Measurements from ENCODE around the gene PRKCD.

DNA sequence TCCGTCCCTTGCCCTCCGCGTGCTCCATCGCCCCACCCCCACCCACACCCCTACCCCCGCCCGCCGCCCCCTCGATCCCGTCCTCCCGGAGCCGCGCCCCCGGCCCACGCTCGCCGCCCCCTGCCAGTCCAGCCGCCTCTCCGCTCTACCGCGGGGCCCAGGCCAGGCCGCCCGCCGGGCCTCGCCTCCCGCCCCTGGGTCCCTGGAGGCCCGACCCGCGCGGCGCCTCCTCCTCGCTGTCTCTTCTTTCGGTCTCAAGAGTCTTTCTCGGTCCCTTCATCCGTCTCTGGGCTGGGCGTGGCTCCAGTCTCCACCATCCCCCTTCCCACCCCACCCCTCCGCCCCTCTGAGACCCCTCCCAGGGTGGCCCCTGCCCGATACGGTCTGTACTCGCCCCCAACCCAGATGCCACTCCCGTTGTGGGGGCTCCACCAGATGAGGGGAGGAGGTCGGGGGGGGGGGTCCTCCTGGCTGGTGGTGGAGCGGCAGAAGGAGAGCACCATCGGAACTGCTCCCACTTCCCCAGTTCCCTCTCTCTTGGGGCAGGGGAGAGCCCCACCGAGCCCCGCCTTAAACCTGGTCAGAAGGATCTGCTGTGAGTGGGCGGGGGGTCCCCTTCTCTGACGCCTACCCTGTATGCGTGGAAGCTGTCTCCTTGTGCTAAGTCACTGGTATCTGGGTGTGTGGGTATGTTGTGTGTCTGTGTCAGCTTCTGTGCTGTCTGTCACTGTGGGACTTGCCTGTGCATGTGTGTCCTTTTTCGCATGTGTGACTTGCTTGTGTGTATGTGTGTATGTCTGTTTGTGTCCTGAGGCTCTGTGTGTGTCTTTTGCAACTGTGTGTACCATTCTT lies 1.0 kb downstream of the PRKCD start:
- TF ChIP-seq POLR2AphosphoS5 (IDR thresholded peaks at IDR 0.05; ENCODE audit: insufficient read depth in 1 of 2, low read depth in 1 of 2) = no peak
- TF ChIP-seq, protein P1, sequence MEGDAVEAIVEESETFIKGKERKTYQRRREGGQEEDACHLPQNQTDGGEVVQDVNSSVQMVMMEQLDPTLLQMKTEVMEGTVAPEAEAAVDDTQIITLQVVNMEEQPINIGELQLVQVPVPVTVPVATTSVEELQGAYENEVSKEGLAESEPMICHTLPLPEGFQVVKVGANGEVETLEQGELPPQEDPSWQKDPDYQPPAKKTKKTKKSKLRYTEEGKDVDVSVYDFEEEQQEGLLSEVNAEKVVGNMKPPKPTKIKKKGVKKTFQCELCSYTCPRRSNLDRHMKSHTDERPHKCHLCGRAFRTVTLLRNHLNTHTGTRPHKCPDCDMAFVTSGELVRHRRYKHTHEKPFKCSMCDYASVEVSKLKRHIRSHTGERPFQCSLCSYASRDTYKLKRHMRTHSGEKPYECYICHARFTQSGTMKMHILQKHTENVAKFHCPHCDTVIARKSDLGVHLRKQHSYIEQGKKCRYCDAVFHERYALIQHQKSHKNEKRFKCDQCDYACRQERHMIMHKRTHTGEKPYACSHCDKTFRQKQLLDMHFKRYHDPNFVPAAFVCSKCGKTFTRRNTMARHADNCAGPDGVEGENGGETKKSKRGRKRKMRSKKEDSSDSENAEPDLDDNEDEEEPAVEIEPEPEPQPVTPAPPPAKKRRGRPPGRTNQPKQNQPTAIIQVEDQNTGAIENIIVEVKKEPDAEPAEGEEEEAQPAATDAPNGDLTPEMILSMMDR (IDR thresholded peaks at IDR 0.05) = no peak
- TF ChIP-seq POLR2A (IDR thresholded peaks at IDR 0.05) = no peak
